Measurements from ENCODE around the gene HPSE2.

The HPSE2 gene

DNA sequence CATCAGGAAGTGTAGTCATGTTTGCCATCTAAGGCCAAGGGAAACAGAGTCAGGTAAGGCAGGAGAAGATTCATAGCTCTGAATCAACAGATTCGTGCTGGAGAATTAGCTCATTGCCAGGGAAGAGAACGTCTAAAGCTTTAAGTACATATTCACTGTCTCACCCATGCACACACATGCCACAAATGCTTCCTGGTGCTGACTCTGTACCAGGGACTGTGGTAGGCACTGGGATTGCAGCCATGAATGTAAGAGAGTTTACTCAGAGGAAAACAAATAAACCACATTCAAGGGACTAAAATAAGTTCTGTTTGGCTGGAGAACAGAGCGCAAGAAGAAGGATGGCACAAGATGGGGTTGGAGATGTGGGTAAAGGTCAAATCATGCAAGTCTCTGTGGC, 699.1 kb downstream of the HPSE2 start:
- H3K4me3 ChIP-seq (ENCODE audit: low read depth, low read length), result no peak overlapping the region
- no peak for TF ChIP-seq CTCF (IDR thresholded peaks at IDR 0.05; ENCODE audit: low read depth, low read length)
- no peak for TF ChIP-seq POLR2A (IDR thresholded peaks at IDR 0.05; ENCODE audit: extremely low read depth, insufficient read length)
- TF ChIP-seq MAX (IDR thresholded peaks at IDR 0.05; ENCODE audit: low read depth, low read length), result no peak
- TF ChIP-seq MYC (IDR thresholded peaks at IDR 0.05; ENCODE audit: low read depth, low read length), result no peak
- DNase-seq (ENCODE audit: low read depth), result no peak

- no peak overlapping the region for H3K4me3 ChIP-seq (ENCODE audit: low read depth, low read length)
- TF ChIP-seq CTCF (IDR thresholded peaks at IDR 0.05; ENCODE audit: low read depth, low read length), result no peak
- no peak for TF ChIP-seq MYC (IDR thresholded peaks at IDR 0.05; ENCODE audit: low read depth, low read length)
- no peak for TF ChIP-seq POLR2A (IDR thresholded peaks at IDR 0.05; ENCODE audit: extremely low read depth, insufficient read length)
- no peak for TF ChIP-seq MAX (IDR thresholded peaks at IDR 0.05; ENCODE audit: low read depth, low read length)
- no peak for DNase-seq (ENCODE audit: low read depth)
Measured at GRCh38 chr10:98533746-98534445, 701.8 kb downstream of the HPSE2 start.

DNA sequence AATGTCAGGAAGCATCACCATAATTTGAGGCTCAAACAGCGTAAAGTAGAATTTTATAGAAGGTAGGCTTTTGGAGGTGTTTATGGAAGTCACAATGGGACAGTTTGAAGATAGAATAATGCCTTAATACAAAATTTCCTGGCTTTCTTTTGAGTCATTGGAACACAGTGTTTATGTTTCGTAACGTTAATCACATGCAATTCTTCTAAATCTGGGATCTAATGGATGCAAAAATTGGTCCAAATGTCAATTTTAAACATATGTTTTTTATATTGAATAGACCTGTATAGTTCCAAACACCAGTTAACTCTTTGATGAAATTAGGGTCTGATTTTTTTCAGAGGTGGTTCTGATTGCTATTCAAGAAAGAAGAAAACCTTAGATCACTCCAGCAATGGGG, 702.4 kb downstream of the HPSE2 start:
- no peak for TF ChIP-seq CTCF (IDR thresholded peaks at IDR 0.05; ENCODE audit: low read depth, low read length)
- no peak for TF ChIP-seq POLR2A (IDR thresholded peaks at IDR 0.05; ENCODE audit: extremely low read depth, insufficient read length)
- TF ChIP-seq MYC (IDR thresholded peaks at IDR 0.05; ENCODE audit: low read depth, low read length), result no peak
- no peak for TF ChIP-seq MAX (IDR thresholded peaks at IDR 0.05; ENCODE audit: low read depth, low read length)
- no peak overlapping the region for H3K4me3 ChIP-seq (ENCODE audit: low read depth, low read length)
- DNase-seq (ENCODE audit: low read depth), result no peak

GRCh38 chr10:98528805-98529183, 706.9 kb downstream of the HPSE2 start:
- no peak for DNase-seq (ENCODE audit: low read depth)
- H3K4me3 ChIP-seq (ENCODE audit: low read depth, low read length), result no peak overlapping the region
- TF ChIP-seq POLR2A (IDR thresholded peaks at IDR 0.05; ENCODE audit: extremely low read depth, insufficient read length) (no peak), MAX (IDR thresholded peaks at IDR 0.05; ENCODE audit: low read depth, low read length) (no peak), MYC (IDR thresholded peaks at IDR 0.05; ENCODE audit: low read depth, low read length) (no peak), CTCF (IDR thresholded peaks at IDR 0.05; ENCODE audit: low read depth, low read length) (no peak)

- DNase-seq (ENCODE audit: low read depth), result no peak
- TF ChIP-seq CTCF (IDR thresholded peaks at IDR 0.05; ENCODE audit: low read depth, low read length) (no peak), POLR2A (IDR thresholded peaks at IDR 0.05; ENCODE audit: extremely low read depth, insufficient read length) (no peak), MYC (IDR thresholded peaks at IDR 0.05; ENCODE audit: low read depth, low read length) (no peak), MAX (IDR thresholded peaks at IDR 0.05; ENCODE audit: low read depth, low read length) (no peak)
Measured at GRCh38 chr10:98528166-98528804, 707.4 kb downstream of the HPSE2 start.

More at GRCh38 chr10:98528166-98528804, 707.4 kb downstream of the HPSE2 start:
- no peak overlapping the region for H3K4me3 ChIP-seq (ENCODE audit: low read depth, low read length)
